NCI-H146 (cell line): ENCODE results near the gene INPP4A.

Experiments used
- DNase-seq: peaks from one replicate; lab custom pipeline; 2025; lab: John Stamatoyannopoulos, UW

Gene INPP4A

GRCh38 chr2:98494699-98495098 is 50.0 kb downstream of the INPP4A start:
- no peak for DNase-seq

- no peak for DNase-seq
These were observed 52.3 kb downstream of the INPP4A start for GRCh38 chr2:98496750-98497493.

- DNase-seq, result no peak
These were observed 54.2 kb downstream of the INPP4A start for GRCh38 chr2:98498703-98499440.

GRCh38 chr2:98500561-98500960 is 55.9 kb downstream of the INPP4A start:
- no peak for DNase-seq

GRCh38 chr2:98501223-98501622 is 56.6 kb downstream of the INPP4A start:
- no peak for DNase-seq

- no peak for DNase-seq
These were observed 57.2 kb downstream of the INPP4A start for GRCh38 chr2:98501876-98502275.

GRCh38 chr2:98502556-98503335 is 58.1 kb downstream of the INPP4A start:
- no peak for DNase-seq

- DNase-seq, result no peak
These were observed 58.9 kb downstream of the INPP4A start for GRCh38 chr2:98503481-98504105.

GRCh38 chr2:98504381-98505109 is 59.9 kb downstream of the INPP4A start:
- DNase-seq, result no peak

GRCh38 chr2:98505311-98505808 is 60.7 kb downstream of the INPP4A start:
- no peak for DNase-seq

- no peak for DNase-seq
These were observed 61.5 kb downstream of the INPP4A start for GRCh38 chr2:98505971-98506664.

GRCh38 chr2:98506881-98507280 is 62.2 kb downstream of the INPP4A start:
- DNase-seq, result no peak

- no peak for DNase-seq
These were observed 62.8 kb downstream of the INPP4A start for GRCh38 chr2:98507461-98507860.

GRCh38 chr2:98507891-98508708 is 63.4 kb downstream of the INPP4A start:
- DNase-seq, result no peak

GRCh38 chr2:98508709-98509066 is 64.0 kb downstream of the INPP4A start:
- DNase-seq, result no peak

GRCh38 chr2:98509542-98510321 is 65.1 kb downstream of the INPP4A start:
- DNase-seq, result no peak

GRCh38 chr2:98510322-98510662 is 65.6 kb downstream of the INPP4A start:
- DNase-seq, result no peak

- DNase-seq, result no peak
These were observed 67.3 kb downstream of the INPP4A start for GRCh38 chr2:98511981-98512380.

GRCh38 chr2:98512699-98513098 is 68.0 kb downstream of the INPP4A start:
- DNase-seq, result no peak
